Hematopoietic multipotent progenitor cell treated with erythropoietin and hydrocortisone succinate and interleukin-3 and kit ligand, for 4 days (in vitro differentiated cells): ENCODE measurements around the gene PTPRD.
A peak's percentile ranks its signal among the peaks of the same experiment; 100 is the strongest.

Source experiments
- DNase-seq: peaks from one replicate; pipeline ENCODE4 v3.0.0-alpha.2; 2015

Gene PTPRD

DNA sequence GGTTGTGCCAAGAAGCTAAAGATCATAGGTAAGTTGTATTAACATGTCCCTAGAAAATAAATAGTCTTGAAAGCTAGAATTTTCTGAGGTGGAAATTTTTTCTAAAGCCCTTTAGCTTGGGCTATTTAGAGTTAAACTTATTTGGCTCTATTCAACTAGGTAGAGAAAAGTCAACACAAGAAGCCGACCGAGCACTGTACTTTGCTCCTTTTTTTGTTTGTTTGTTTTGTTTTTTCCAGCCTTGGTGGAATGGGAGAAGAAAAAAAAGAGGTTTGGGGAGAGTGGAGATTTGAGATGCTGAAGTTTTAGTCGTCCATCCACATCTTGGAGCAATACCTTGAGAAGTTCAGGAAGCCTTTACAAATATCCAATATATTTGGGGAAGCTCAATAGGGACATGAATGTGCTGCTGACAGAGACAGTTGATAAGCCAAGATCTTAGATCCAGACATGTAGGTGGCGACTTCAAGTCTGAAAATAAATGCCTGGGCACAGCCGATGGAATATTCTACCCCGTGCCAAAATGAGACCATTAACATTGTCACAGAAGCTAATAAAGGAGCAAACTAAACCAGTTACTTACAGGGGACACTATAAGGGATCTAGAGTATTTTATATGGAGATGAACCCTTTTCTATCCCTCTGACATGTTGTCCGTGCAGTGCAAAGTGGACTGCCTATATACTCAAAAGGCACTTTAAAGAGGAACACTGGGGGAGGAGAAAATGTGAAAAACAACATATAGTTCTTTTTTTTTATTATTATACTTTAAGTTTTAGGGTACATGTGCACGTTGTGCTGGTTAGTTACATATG, 466.1 kb downstream of the PTPRD start:
- no peak for DNase-seq

DNA sequence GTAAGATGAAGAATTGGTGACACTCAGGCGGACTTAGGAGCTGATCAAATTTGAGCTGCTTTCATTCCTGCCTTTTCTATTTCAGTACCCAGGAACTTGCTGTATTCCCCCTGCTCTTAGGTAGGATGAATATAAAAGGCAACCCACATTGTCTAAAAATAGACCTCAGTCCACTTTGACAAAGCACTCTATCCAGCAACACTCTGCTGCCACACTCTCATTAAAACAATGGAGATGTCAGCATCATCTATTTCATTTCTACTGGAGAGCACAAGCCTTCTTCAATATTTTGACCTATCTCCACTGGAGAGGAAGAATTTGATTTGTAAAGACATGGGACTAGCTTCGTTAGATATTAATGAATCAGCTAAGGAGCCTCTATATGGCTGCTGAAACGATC, 468.4 kb downstream of the PTPRD start:
- no peak for DNase-seq

DNA sequence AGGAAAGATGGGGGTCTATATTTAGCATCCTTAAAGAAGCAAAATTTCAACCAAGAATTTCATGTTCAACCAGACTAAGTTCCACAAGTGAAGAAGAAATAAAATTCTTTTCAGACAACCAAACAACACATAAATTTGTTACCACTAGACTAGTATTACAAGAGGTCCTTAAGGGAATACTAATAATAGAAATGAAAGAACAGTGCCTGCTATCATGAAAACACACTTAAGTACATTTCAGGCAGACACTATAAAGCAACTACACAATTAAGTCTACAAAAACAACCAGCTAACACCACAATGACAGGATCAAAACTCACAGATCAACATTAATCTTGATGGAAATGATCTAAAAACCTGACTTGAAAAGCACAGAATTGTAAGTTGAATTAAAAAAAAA, 477.2 kb downstream of the PTPRD start:
- no peak for DNase-seq

DNA sequence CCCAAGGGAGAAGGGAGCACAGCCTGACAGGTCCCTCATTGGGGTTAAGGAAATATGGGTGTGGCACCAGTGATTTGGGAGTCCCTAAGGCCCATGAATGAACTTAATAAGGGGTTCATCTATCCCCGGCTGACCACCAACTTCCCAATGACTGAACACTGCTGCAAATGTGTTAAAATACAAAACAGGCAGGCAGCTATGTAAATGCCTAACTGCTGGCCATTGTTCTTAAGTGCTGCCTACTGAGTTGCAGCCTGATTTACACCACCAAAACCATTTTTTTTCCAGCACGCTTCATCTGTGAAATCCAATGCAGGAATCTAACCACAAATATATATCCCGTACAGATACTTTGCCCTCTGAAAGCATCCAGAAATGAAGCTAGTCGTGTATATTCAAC, 478.5 kb downstream of the PTPRD start:
- DNase-seq, result no peak

DNA sequence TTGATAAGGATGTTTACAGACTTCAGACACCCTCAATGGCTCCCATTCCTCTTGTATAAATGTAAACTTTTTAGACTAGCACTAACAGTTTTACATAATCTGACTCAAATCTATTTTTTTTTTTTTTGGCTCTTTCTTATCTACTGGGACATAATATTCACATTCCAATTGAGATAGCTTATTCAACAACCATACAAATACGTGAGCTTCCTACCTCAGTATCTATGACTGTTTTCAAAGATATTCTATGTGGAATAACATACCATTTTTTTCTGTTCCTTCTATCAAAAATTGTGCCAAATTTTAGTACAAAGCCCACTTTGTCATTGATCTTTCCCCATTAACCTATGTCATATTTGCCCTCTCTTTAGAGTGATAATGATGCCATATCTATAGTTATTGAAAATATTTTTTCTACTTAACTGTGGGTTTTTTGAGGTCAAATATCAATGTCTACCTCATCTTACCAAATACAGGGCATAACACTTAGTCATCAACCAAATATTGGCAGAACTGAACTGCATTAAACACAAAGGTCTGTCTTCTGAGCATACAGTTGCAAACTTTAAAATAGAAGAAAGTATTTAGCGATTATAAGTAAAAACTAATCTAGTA, 482.6 kb downstream of the PTPRD start:
- DNase-seq, result no peak

DNA sequence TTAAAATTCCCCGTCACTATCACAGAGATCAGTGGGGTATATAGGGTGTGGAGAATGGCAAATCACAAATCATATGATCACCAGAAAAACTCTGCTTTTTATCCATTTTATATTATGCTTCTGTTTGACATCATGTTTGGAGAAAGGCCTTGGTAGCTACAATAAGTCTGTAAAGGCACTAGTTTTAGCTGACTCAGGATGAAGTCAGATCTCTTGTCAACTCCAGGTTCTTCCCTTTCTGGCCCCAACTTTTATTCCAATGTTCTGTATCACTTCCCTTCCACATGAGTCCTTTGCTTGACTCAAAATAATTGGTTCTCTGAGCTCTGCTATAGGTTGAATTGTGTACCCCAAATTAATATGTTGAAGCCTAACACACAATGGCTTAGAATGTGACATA, 484.9 kb downstream of the PTPRD start:
- no peak for DNase-seq

DNA sequence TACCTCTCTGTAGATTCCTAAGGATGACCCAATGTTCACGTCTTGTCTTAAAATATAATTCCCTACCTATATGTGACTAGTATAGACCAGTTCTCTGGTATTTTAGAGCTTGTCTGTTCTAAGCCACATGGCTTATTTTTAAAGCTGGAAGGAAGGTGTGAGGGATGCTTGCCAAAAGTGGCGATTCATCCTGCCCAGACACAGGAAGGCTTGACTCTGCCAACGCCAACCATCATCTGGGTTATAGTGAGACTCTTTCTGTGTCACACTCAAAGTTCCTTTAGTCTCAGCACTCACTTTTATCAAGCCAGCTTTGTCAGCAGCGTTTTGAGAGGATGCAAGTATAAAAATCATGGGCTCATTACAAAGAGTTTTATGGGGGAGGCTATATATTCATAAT, 500.0 kb downstream of the PTPRD start:
- no peak for DNase-seq

DNA sequence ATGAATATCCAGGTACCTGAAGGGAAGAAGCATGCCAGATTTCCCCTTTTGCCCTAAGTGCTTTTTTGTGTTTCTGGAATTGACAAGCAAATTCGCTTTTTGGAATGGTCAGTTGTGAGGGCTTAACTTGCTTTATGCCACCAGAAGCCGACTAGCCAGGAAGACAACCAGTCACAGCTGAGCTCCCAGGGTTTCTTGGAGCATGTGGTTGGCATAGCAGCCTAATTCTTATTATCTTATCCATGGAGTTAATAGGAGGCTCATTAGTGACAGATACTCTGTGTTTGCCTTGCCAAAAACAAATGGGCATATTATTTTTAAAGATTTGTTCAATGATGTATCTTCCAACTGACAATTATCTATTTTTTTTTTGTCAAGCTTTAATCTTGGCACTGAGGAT, 500.7 kb downstream of the PTPRD start:
- no peak for DNase-seq

DNA sequence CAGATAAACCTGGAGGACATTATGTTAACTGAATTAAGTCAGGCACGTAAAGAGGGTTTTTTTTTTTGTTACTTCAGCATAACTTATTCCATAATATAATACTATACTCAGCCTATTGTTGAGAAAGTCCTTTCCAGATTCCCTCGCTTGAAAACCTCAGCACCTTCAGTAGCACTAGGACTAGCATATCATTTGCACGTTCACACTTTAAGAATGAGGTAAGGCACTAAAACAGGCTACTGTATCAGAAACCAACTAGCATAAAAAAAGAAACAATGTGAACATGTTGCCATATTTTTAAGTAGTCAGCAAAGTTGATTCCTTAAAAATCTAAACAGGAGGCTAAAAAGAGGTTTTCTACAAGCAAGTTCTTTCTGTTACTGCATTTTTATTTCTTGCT, 504.0 kb downstream of the PTPRD start:
- no peak for DNase-seq

DNA sequence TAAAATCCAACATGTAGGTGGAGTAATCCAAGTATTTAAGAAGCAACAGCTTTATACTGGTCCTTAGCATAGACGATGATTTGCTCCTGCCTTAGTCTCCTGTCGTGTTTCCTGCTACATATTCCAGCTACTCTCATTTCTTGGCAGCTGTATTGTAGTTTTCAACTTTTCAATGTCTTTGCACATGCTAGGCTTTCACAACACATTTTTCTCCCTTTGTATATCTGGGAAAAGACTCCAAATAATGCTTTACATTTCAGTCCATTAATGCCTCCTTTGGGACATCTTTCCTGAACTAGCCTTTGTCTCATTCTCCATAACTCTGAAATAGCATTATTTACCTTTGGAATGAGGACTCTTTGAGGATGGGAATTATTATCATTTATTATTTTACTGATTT, 508.0 kb downstream of the PTPRD start:
- no peak for DNase-seq

DNA sequence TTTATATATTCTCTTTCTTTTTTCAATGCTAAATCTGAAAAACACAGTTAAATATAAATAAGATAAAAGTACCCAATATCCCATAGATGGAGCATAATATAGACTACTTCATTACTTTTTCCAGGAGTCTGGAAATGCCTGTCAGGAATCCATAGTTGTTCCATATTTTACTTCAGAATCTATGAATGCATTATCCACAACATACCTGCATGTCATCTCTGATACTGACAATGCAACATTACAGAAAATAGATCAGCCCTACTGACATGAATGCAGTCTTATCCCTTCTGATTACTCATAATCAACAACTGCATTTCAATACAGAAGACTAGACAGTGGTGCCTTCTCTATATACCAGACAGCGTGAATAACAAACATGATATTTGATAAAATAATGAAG, 517.6 kb downstream of the PTPRD start:
- no peak for DNase-seq

DNA sequence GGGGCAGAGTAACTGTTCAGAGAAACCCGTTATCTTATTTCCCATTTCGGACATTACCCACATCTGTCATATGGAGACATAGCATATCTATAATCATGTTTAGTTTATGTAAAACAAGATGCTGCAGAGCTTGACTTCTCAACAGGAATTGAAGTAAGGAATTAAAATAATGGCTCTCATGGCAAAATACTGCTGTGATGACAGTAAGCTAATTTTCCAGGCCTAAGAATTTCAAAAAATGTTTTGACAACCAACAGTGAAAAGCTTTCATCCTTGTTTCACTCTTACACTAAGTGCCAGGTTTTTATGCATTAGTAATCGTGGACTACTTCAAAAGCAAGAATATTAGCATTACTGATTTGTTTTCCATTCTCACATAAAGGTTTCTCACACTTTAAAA, 518.2 kb downstream of the PTPRD start:
- DNase-seq, result no peak

DNA sequence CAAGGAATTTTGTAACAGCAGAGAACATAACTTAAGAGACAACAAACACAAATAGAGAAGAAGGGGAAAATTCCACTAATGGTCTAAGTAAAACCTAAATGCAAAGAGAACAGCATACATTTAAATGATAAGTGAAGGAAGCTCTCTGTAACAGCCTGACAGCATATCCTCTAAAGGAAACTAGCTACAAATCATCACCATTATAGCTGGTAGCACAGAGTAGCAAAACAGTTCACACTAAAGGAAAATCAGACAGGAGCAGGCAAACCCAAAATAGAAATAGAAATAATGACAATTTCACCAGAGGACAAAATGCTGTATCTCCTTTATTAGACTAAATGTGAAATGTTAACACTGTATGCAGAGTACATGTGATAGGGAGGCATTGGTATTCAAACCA, 532.8 kb downstream of the PTPRD start:
- DNase-seq, result no peak

DNA sequence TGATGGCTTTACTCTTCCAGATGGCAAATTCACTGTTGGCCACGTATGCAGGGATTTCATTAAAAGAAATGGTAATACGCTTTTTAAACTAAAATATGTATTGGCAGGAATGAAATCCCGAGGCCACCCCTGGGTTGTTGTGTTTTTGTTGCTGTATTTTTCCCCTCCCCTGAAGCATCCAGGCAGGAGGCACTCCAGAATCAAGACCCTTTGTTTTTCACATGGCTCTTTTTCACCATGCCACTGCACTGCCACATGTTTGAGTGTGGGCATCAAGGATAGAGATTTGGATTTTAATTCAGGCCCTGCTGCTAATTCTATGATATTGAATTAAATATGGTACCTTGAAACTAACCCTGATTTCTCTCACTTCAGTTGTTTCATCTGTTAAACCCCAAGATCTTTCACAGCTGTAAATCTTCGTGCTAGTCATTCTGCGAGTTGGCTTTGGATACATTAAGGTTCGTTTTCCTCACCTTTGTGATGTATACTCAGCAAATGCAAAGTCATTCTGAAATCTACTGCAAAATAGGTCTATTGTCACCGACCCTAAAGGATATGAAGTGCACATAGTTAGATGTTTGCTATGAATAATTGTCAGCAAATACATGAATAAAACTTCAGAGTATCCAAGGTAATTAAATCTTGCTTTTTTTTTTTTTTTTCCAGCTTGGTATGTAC, 533.4 kb downstream of the PTPRD start:
- no peak for DNase-seq

DNA sequence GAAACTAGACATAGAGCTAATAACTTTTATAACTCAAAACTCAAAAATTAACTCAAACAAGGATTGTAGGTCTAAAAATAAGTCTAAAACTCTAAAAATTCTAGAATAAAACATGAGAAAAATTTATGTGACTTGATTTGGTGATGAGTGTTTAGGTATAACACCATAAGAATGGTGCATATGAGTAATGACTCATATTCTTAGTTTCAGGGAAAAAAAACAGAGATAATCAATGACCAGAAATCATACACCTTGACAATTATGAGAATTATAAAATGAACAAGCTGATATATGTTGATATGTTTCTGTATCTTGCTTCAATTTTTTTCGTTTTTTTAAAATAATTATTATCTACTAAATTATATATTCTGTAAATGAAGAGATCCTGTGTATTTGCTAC, 541.2 kb downstream of the PTPRD start:
- DNase-seq, result no peak

DNA sequence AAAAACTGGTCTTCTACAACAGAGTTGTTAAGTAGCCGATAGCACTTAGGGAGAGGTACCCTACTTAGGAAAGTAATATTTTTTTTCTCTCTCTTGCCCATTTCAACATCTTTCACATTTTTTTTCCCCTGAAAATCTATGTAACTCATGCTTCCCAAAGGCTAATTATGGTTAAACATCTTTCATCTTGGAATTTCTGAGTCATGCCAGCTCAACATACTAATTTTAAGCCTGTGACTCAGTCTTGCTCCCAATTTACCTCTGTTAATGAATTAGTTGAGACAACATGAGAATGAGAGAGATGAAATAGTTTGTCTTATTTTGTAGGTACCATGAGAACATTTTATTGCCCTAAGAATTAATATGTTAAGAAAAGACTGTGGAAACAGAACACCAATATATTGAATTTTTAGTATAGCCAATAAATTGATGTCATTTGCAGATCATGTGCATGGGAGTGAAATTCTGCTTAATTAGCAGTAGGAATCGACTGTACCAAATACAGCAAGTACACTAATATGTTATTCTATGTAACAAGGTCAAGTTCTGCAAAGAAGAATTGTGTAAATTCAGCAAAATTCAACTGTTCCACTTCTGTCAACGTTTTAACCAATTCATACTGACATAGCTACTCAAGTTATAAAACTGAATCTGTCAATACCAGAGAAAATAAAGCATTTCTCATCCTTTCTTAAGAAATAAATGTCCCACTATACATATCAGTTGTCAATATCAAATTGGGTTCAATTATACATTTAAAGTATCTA, 550.0 kb downstream of the PTPRD start:
- DNase-seq, result no peak

DNA sequence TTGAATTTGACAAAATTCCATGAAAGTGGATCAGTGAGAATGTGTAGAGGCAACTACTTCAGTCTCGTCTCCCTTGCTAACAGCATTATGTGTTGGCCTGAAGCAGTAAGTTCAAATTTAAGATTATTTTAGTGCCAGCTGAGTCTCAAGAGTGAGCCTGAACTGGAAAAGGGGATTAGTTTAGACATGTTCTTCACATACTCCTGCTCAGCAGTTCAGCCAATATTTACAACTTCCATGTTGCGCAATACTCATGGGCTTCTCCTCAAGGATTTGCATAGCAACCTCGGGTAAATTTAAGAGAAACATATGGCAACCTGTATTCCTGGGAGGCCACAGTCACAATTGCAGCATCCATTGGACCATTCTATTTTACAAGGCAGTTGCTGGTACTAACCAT, 553.8 kb downstream of the PTPRD start:
- DNase-seq, result no peak

DNA sequence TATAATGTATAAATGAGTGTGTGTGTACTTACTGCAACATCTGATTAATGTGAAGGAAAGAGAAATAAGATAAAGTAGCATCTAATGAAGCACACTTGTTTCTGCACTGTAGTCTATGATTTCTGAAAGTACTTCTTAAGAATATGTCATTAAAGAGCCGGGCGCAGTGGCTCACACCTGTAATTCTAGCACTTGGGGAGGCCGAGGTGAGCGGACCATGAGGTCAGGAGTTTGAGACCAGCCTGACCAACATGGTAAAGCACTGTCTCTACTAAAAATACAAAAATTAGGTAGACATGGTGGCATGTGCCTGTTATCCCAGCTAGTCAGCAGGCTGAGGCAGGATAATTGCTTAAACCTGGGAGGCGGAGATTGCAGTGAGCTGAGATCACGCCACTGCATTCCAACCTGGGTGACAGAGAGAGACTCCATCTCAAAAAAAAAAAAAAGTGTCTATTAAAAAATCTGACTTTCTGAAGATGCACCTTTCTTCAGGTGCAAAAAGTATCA, 556.9 kb downstream of the PTPRD start:
- DNase-seq, result no peak

DNA sequence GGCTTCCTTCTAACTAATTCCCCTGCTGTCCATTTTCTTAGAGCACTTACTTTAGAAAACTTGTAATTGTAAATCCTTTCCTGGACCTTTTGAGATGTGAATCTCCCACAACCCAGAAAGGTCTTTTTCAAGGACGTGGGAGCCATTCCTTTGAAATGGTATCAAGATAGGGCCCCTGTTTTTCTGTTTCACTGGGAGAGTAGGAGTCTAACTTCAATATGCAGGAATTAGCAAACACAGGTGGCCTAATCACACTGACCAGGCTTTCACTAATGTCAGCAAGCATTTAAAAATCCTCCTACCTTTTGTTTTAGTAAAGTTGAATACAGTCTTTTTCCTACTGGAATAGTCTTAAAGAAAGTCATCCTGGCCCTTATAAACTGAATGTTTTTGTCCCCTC, 558.3 kb downstream of the PTPRD start:
- DNase-seq, result no peak

DNA sequence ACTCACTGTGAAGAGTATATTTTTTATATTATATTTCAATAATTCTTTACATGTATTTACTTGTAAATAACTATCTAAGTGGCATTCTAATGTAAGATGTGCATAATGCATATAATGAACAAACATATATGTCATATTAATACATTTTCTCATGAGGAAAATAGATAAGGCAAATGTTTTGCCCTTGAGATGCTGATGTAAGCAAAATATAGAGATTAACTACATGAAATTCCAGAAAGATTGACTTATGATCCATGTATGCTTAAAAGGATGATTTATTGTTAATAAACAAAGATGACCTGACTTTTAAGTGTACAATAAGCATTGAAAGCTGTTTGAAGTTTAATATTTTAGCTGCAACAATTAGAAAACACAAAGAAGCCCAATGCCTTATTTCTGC, 559.9 kb downstream of the PTPRD start:
- no peak for DNase-seq

DNA sequence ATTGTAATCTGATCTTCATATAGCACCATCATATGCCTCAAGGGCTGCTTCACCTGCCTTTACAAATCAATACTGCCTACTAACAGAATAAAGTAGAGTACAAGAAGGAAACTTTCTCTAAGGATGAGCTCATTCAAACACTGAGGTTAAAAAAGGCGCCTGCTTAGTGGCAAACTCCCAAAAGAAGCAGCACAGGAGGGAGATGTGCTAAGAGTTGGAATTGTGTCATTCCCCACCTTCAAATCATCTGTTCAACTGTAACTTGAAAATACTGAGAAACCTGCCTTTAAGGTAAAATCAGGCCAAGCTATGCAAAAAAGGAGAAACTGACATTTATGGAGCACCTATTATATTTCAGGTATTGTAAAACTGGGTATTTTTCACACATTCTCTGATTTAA, 560.6 kb downstream of the PTPRD start:
- DNase-seq, result no peak

DNA sequence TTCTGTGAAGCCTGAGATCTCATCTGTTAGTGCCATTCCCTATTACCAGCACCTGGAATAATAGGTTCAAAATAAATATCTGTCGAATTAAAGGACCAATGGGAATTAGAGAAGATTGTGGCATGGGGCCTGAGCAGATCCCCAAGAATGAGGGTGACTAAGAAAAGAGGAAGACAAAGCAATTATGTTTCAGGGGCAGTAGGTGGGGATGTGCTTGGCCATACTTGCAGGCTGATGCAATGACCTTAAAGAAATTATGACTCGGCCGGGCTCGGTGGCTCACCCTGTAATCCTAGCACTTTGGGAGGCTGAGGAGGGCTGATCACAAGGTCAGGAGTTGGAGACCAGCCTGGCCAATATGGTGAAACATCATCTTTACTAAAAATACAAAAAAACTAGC, 562.8 kb downstream of the PTPRD start:
- DNase-seq, result peak; percentile 11

DNA sequence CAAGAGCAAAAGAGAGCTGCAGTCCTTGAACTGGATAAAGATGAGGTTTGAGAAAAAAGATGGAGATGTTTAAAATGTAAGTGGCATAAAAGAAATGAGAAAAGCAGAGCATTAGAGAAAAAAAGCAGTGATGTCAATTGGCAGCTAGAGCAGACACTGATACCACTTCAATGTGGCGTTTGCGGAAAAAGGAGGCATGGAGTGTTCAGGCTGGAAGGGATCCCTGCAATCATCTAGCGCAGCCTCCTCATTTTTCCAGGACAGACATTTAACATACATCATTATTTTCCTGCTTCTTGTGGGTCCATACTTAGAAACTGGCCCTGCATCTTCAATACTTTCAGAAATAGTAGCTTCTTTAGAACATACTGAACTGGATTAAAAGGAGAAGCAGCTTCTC, 563.8 kb downstream of the PTPRD start:
- no peak for DNase-seq
